ENCODE results near the gene LSM5.

The LSM5 gene

DNA sequence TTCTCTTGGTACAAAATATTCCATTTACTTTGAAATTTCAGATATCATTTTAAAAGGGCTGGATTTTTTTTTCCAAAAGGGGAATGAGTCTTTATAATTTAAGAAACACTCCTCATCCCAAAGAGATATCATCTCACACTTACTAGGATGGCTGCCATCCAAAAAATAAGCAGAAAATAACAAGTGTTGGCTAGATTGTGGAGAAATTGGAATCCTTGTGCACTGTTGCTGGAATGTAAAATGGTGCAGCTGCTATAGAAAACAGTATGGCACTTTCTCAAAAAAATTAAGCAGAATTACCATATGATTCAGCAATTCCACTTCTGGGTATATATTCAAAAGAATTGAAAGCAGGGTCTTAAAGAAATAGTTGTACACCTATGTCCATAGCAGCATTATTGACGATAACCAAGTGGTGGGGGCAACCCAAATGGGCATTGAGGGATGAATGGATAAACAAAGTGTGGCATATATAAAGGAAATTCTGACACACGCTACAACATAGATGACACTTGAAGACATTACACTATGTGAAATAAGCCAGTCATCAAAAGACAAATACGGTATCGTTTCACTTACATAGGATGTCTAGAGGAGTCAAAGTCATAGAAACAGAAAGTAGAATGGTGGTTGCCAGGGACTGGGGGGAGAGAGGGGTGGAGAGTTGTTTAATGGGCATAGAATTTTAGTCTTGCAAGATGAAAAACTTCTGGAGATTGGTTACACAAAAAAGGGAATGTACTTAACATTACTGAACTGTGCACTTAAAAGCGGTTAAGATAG, 53.8 kb downstream of the LSM5 start:
- TF ChIP-seq, protein P1, sequence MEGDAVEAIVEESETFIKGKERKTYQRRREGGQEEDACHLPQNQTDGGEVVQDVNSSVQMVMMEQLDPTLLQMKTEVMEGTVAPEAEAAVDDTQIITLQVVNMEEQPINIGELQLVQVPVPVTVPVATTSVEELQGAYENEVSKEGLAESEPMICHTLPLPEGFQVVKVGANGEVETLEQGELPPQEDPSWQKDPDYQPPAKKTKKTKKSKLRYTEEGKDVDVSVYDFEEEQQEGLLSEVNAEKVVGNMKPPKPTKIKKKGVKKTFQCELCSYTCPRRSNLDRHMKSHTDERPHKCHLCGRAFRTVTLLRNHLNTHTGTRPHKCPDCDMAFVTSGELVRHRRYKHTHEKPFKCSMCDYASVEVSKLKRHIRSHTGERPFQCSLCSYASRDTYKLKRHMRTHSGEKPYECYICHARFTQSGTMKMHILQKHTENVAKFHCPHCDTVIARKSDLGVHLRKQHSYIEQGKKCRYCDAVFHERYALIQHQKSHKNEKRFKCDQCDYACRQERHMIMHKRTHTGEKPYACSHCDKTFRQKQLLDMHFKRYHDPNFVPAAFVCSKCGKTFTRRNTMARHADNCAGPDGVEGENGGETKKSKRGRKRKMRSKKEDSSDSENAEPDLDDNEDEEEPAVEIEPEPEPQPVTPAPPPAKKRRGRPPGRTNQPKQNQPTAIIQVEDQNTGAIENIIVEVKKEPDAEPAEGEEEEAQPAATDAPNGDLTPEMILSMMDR (IDR thresholded peaks at IDR 0.05; ENCODE audit: low read length, missing control alignments): no peak
- DNase-seq (ENCODE audit: low read depth): no peak
- H3K4me3 ChIP-seq (replicated peaks; ENCODE audit: low read depth, low read length): no peak overlapping the region

Measured in fibroblast of pulmonary artery (primary cell).